NB4 (cell line): Measurements from ENCODE around the gene ESYT1.
A peak's percentile ranks its signal among the peaks of the same experiment; 100 is the strongest.
"Not testable (repeated sequence)": the region's sequence is repeated elsewhere in the genome, so short reads cannot be mapped to it uniquely, and the experiment has no call there.

Source experiments
- DNase-seq: peaks from one replicate; pipeline ENCODE4 v3.0.0; 2010; ENCODE audit warnings: low read depth
- H3K4me3 ChIP-seq: one replicate; pipeline ENCODE4 v1.5.1; 2011; ENCODE audit warnings: mild to moderate bottlenecking, low read depth, low read length, moderate library complexity
- CTCF ChIP-seq: IDR thresholded peaks from one replicate; pipeline ENCODE4 v1.5.1; 2012; ENCODE audit warnings: low read depth, low read length
- MYC ChIP-seq: IDR thresholded peaks from 2 replicates; pipeline ENCODE4 v1.6.1; 2011; ENCODE audit warnings: low read depth, low read length
- POLR2A ChIP-seq: IDR thresholded peaks from 2 replicates; pipeline ENCODE4 v1.6.1; 2011; ENCODE audit warnings: mild to moderate bottlenecking; ENCODE audit not compliant: insufficient read length; ENCODE audit errors: extremely low read depth
- TF ChIP-seq, protein P1 (sequence below): IDR thresholded peaks from 2 replicates; pipeline ENCODE4 v1.6.1; 2011; ENCODE audit warnings: low read depth, low read length

Gene ESYT1

GRCh38 chr12:56155256-56155845 lies 27.3 kb downstream of the ESYT1 start:
- TF ChIP-seq MYC (no peak), POLR2A (no peak), CTCF (no peak)
- TF ChIP-seq, protein P1, sequence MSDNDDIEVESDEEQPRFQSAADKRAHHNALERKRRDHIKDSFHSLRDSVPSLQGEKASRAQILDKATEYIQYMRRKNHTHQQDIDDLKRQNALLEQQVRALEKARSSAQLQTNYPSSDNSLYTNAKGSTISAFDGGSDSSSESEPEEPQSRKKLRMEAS, result no peak
- no peak for DNase-seq
- H3K4me3 ChIP-seq, result no peak overlapping the region

GRCh38 chr12:56156464-56157200 lies 28.6 kb downstream of the ESYT1 start:
- not testable (repeated sequence) for DNase-seq, H3K4me3 ChIP-seq

DNA sequence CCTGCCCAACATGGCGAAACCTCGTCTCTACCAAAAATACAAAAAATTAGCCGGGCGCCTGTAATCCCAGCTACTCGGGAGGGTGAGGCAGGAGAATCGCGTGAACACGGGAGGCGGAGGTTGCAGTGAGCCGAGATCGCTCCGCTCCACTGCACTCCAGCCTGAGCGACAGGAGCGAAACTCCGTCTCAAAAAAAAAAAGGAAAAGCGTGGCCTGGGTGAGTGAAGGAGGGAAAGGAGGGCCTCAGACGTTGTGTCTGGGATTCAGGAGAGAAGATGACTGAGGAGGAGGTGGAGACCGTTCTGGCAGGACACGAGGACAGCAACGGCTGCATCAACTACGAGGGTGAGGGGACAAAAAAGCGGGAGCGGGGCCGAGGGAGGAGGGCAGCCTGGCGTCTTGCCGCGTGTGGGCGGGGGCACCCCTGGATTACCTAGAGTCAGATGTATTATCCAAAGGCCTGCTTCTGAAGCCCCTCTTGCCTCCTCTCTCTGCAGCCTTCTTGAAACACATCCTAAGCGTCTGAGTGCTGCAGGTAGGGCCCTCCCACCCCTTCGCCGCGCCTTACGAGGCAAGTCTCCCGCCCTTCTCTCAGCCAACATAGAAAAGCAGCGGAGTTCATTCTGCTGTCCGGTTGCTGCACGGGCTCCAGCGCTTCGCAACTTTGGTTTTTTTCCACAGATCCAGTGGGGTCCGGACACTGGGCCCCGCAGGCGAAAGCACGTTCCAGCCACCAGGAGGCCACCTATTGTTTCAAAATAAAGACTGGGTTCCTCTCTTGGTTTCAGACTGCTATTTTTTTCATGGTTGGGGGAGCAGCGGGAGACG lies 29.3 kb downstream of the ESYT1 start:
- peak overlapping the region; percentile 55 for H3K4me3 ChIP-seq
- peak; percentile 87 for DNase-seq
- peak; percentile 39; the same call in 1 of the 2 replicates for TF ChIP-seq MYC
- TF ChIP-seq CTCF, result peak; percentile 42
- TF ChIP-seq POLR2A, result peak; percentile 14
- TF ChIP-seq, protein P1, result peak; percentile 47; the same call in 1 of the 2 replicates

GRCh38 chr12:56158029-56158925 lies 30.2 kb downstream of the ESYT1 start, which contains the start of gene MYL6:
Gene MYL6, plus strand, starts transcription at chr12:56158359. Its CDS starts 43 bp downstream, at chr12:56158402.
- peak within 1 kb of the TSS; percentile 93 for H3K4me3 ChIP-seq
- TF ChIP-seq POLR2A, result peak; percentile 94
- peak; percentile 48; the same call in 1 of the 2 replicates for TF ChIP-seq MYC
- TF ChIP-seq, protein P1, result no peak; the same call in 1 of the 2 replicates
- no peak for TF ChIP-seq CTCF
- peak; percentile 99 for DNase-seq

DNA sequence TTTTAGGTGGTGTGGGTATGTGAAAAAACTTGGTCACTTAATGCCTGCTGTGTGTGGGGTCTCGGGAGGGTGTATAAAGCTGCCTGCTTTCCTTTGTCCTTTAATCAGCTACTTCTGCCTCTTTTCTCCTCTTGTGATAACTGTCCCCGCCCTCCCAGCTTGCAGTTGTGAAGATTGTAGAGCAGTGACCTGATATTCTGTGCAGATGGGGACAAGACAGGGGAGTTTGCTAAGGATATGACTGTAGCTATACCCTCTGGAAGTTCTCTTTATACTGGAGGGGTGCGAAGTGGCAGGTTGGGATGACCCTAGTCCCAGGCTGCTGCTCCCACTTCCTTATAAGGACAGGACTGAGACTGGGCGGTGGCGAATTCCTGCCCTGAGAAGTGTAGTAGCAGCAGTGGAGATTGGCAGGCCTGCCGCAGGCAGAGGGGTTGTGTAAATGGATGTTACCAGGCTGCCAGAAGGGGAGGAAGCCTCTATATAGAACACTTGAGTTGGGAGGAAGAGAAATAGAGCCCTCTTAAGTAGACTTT lies 30.9 kb downstream of the ESYT1 start:
- TF ChIP-seq CTCF (no peak), MYC (no peak), POLR2A (no peak)
- TF ChIP-seq, protein P1, result no peak
- peak overlapping the region; percentile 93 for H3K4me3 ChIP-seq
- peak; percentile 77 for DNase-seq
